Cardiac fibroblast (primary cell): ENCODE measurements around the gene IPO4.
"Not testable (repeated sequence)": the region's sequence is repeated elsewhere in the genome, so short reads cannot be mapped to it uniquely, and the experiment has no call there.

Source experiments
- DNase-seq, 2 donors: peaks; one replicate each; pipeline versions ENCODE4 v3.0.0 to v3.0.0-alpha.2; 2010; ENCODE audit warnings: low read depth in 2 of 2
- H3K4me3 ChIP-seq, 2 donors: replicated peaks in 1 of 2; 1 replicate in 1 of 2; 2 replicates in 1 of 2; pipeline ENCODE4 v1.5.1; 2011; ENCODE audit warnings: low read depth in 2 of 2, low read length in 2 of 2, mild to moderate bottlenecking in 2 of 2, moderate library complexity in 1 of 2
- CTCF ChIP-seq: IDR thresholded peaks from one replicate; pipeline ENCODE4 v1.5.1; 2011; ENCODE audit warnings: low read depth, mild to moderate bottlenecking, low read length, inconsistent platforms

The IPO4 gene

DNA sequence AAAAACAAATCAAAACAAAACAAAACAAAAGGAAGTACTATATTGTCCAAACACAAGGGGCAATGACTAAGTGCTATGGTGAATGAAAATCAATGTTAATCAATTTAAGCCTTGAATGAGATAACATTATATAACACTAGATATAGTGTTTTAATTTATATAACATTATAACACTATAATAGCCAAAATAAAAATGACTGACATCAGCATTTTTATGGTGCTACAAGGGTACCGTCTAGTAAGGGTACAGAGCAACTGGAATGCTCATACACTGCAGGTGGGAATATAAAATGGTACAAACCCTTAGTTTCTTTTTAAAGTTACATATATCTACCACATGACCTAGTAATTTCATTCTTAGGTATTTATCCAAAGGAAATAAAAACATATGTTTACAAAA is 37.9 kb upstream of the IPO4 start:
- DNase-seq = no peak
- H3K4me3 ChIP-seq = no peak overlapping the region
- TF ChIP-seq CTCF = no peak

DNA sequence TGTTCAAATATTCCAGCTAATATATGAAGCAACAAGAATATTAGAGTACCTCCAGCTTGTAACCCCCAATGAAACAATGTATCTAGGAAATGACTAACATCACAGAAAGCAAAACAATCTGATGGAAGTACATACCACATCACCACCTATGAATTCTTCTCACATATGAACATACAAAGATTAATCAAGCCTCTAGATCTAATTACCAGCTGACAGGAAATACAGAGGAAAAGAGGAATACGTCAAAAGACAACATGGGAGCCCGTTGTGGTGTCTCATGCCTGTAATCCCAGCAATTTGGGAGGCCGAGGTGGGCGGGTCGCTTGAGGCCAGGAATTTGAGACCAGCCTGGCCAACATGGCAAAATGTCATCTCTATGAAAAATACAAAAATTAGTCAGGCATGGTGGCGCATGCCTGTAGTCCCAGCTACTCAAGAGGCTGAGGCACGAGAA is 36.0 kb upstream of the IPO4 start:
- no peak for TF ChIP-seq CTCF
- H3K4me3 ChIP-seq = no peak overlapping the region
- DNase-seq = peak; percentile 87 to 96

DNA sequence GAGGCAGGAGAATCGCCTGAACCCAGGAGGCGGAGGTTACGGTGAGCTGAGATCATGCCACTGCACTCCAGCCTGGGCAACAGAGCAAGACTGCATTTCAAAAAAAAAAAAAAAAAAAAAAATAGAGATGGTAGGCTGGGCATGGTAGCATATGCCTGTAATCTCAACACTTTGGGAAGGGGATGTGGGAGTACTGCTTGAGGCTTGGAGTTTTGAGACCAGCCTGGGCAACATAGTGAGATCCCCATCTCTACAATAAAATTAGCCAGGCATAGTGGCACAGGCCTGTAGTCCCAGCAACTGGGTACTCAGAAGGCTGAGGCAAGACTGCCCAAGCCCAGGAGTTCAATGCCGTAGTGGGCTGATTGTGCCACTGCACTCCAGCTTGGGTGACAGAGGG is 34.4 kb upstream of the IPO4 start:
- not testable (repeated sequence) for DNase-seq

GRCh38 chr14:24219521-24219920 is 30.9 kb upstream of the IPO4 start:
- TF ChIP-seq CTCF = no peak
- DNase-seq = no peak
- no peak overlapping the region for H3K4me3 ChIP-seq

More for the DNA sequence above, 34.4 kb upstream of the IPO4 start:
- not testable (repeated sequence) for H3K4me3 ChIP-seq

DNA sequence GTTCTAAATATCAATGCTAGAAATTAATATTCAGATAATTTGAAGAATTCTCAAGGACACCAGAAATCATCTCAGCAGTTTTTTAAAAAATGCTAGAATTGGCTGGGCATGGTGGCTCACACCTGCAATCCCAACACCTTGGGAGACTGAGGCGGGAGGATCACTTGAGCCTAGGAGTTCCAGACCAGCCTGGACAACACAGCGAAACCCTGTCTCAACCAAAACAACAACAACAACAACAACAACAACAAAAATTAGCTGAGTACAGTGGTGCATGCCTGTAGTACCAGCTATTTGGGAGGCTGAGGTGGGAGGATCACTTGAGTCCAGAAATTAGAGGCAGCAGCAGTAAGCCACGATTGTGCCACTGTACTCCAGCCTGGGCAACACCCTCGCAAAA is 30.5 kb upstream of the IPO4 start:
- DNase-seq = no peak
- no peak for TF ChIP-seq CTCF
- no peak overlapping the region for H3K4me3 ChIP-seq

GRCh38 chr14:24216876-24217275 is 28.3 kb upstream of the IPO4 start:
- not testable (repeated sequence) for DNase-seq, H3K4me3 ChIP-seq

- no peak for TF ChIP-seq CTCF
- no peak for DNase-seq
Measured at GRCh38 chr14:24216345-24216699, 27.7 kb upstream of the IPO4 start.

GRCh38 chr14:24215495-24216344 is 27.1 kb upstream of the IPO4 start, which contains the start of gene MDP1:
Gene MDP1, minus strand, starts transcription at chr14:24216066. Its CDS starts 111 bp downstream, at chr14:24215955.
- peak within 1 kb of the TSS; percentile 75 for H3K4me3 ChIP-seq
- peak; percentile 84 to 89 for DNase-seq
- peak; percentile 25 for TF ChIP-seq CTCF

More at GRCh38 chr14:24216345-24216699, 27.7 kb upstream of the IPO4 start:
- peak overlapping the region; percentile 75 for H3K4me3 ChIP-seq
